SK-N-SH treated with all-trans-retinoic acid at 6 μM for 48 hours (cell line): ENCODE measurements around the gene KLF11.

Source experiments
- ATAC-seq: fragments of 200-7000 bp; cut with Tn5 transposase; 3 replicates; pipeline ENCODE4 v1.9.1; 2020; ENCODE audit warnings: mild to moderate bottlenecking, moderate library complexity
- BACH2 ChIP-seq: fragments of 250-450 bp; sonication (Bioruptor Pico); IDR thresholded peaks from 2 replicates; pipeline ENCODE4 v1.9.0; 2021; ENCODE audit warnings: mild to moderate bottlenecking, borderline replicate concordance
- CREB5 ChIP-seq: fragments of 250-450 bp; sonication (Bioruptor Pico); IDR thresholded peaks from 2 replicates; pipeline ENCODE4 v1.5.1; 2020; ENCODE audit warnings: low read depth, mild to moderate bottlenecking, moderate library complexity
- CSDC2 ChIP-seq: fragments of 250-450 bp; sonication (Bioruptor Pico); IDR thresholded peaks from 2 replicates; pipeline ENCODE4 v1.5.0; 2020; ENCODE audit warnings: mild to moderate bottlenecking, moderate library complexity
- CSRNP3 ChIP-seq: fragments of 250-450 bp; sonication (Bioruptor Pico); IDR thresholded peaks from 2 replicates; pipeline ENCODE4 v1.5.1; 2021; ENCODE audit warnings: mild to moderate bottlenecking, moderate library complexity
- ESRRG ChIP-seq: fragments of 250-450 bp; sonication (Bioruptor Pico); IDR thresholded peaks from 2 replicates; pipeline ENCODE4 v1.6.1; 2021; ENCODE audit warnings: mild to moderate bottlenecking
- GLIS3 ChIP-seq: fragments of 250-450 bp; sonication (Bioruptor Pico); IDR thresholded peaks from 2 replicates; pipeline ENCODE4 v1.5.0; 2020; ENCODE audit warnings: mild to moderate bottlenecking, moderate library complexity
- ISL1 ChIP-seq: fragments of 250-450 bp; sonication (Bioruptor Pico); IDR thresholded peaks from 2 replicates; pipeline ENCODE4 v2.1.2; 2022; ENCODE audit warnings: mild to moderate bottlenecking, moderate library complexity
- OSR1 ChIP-seq: fragments of 250-450 bp; sonication (Bioruptor Pico); IDR thresholded peaks from 2 replicates; pipeline ENCODE4 v1.8.0; 2022; ENCODE audit warnings: moderate library complexity, mild to moderate bottlenecking, inconsistent platforms
- PATZ1 ChIP-seq: fragments of 250-450 bp; sonication (Bioruptor Pico); IDR thresholded peaks from 2 replicates; pipeline ENCODE4 v1.8.0; 2020; ENCODE audit warnings: mild to moderate bottlenecking, moderate library complexity, borderline replicate concordance
- RARB ChIP-seq: fragments of 250-450 bp; sonication (Bioruptor Pico); IDR thresholded peaks from 2 replicates; pipeline ENCODE4 v1.8.0; 2021; ENCODE audit warnings: mild to moderate bottlenecking, moderate library complexity
- TOX ChIP-seq: fragments of 250-450 bp; sonication (Bioruptor Pico); IDR thresholded peaks from 2 replicates; pipeline ENCODE4 v1.8.0; 2021; ENCODE audit warnings: mild to moderate bottlenecking, moderate library complexity, borderline replicate concordance
- TSHZ2 ChIP-seq: fragments of 250-450 bp; sonication (Bioruptor Pico); IDR thresholded peaks from 2 replicates; pipeline ENCODE4 v1.5.0; 2020; ENCODE audit warnings: mild to moderate bottlenecking, moderate library complexity
- ZFP3 ChIP-seq: fragments of 250-450 bp; sonication (Bioruptor Pico); IDR thresholded peaks from 2 replicates; pipeline ENCODE4 v1.5.0; 2020; ENCODE audit warnings: mild to moderate bottlenecking, moderate library complexity
- ZFP30 ChIP-seq: fragments of 450-650 bp; formaldehyde crosslinking; IDR thresholded peaks from 2 replicates; pipeline ENCODE4 v1.5.0; 2022; ENCODE audit warnings: mild to moderate bottlenecking, moderate library complexity
- ZNF70 ChIP-seq: fragments of 450-650 bp; formaldehyde crosslinking; IDR thresholded peaks from 2 replicates; pipeline ENCODE4 v1.5.0; 2020; ENCODE audit warnings: mild to moderate bottlenecking, moderate library complexity
- ZNF8 ChIP-seq: fragments of 450-650 bp; formaldehyde crosslinking; IDR thresholded peaks from 2 replicates; pipeline ENCODE4 v1.5.0; 2020; ENCODE audit warnings: mild to moderate bottlenecking, moderate library complexity

KLF11 gene

GRCh38 chr2:10071176-10071575 lies 27.8 kb downstream of the KLF11 start:
- TF ChIP-seq ZFP30 (CRISPR knock-in tag) (no peak), CSRNP3 (CRISPR knock-in tag) (no peak), PATZ1 (CRISPR knock-in tag) (no peak), RARB (CRISPR knock-in tag) (no peak), TOX (CRISPR knock-in tag) (no peak), CREB5 (CRISPR knock-in tag) (no peak)
- no peak for ATAC-seq

GRCh38 chr2:10071595-10071994 lies 28.2 kb downstream of the KLF11 start:
- ATAC-seq: no peak
- TF ChIP-seq OSR1 (CRISPR knock-in tag) (no peak), ESRRG (no peak)

GRCh38 chr2:10072656-10073480 lies 29.5 kb downstream of the KLF11 start:
- TF ChIP-seq ZFP3 (CRISPR knock-in tag) (peak; percentile 97), ZNF70 (CRISPR knock-in tag) (no peak)

GRCh38 chr2:10073706-10074105 lies 30.4 kb downstream of the KLF11 start:
- TF ChIP-seq PATZ1 (CRISPR knock-in tag) (no peak), TSHZ2 (no peak), ZNF70 (CRISPR knock-in tag) (no peak), GLIS3 (no peak), ISL1 (CRISPR knock-in tag) (no peak), TOX (CRISPR knock-in tag) (no peak), ZFP30 (CRISPR knock-in tag) (no peak), BACH2 (no peak), CSRNP3 (CRISPR knock-in tag) (no peak), ZNF8 (CRISPR knock-in tag) (no peak), ESRRG (no peak), CSDC2 (CRISPR knock-in tag) (no peak)
- ATAC-seq: no peak

More at GRCh38 chr2:10072656-10073480, 29.5 kb downstream of the KLF11 start:
- peak; percentile 98 for ATAC-seq
